Neural progenitor cell (in vitro differentiated cells): ENCODE results near the gene HMBS. TPM values are rescaled to one million over a fixed set of nuclear protein-coding genes. Genes with fewer than 3 reads are reported as not detected.

Experiments
- DNase-seq: peaks from one replicate; pipeline ENCODE4 v3.0.0-alpha.2; 2016; ENCODE audit warnings: low spot score
- H2AFZ ChIP-seq: fragments of 200-600 bp; sonication (generic); replicated peaks from 2 replicates; pipeline ENCODE4 v1.6.1; 2016; ENCODE audit warnings: antibody characterized with exemption
- H3F3A ChIP-seq: fragments of 200-600 bp; sonication (generic); 2 replicates; pipeline ENCODE4 v1.6.1; 2016; ENCODE audit warnings: antibody characterized with exemption, low read depth
- H3K27ac ChIP-seq: fragments of 200-600 bp; sonication (generic); 2 replicates; pipeline ENCODE4 v1.5.1; 2016; ENCODE audit warnings: mild to moderate bottlenecking
- H3K27me3 ChIP-seq: fragments of 200-600 bp; sonication (generic); 2 replicates; pipeline ENCODE4 v1.6.1; 2016; ENCODE audit warnings: mild to moderate bottlenecking, moderate library complexity
- H3K36me3 ChIP-seq: fragments of 200-600 bp; sonication (generic); 2 replicates; pipeline ENCODE4 v1.5.1; 2016
- H3K4me1 ChIP-seq: fragments of 200-600 bp; sonication (generic); 2 replicates; pipeline ENCODE4 v1.6.1; 2016; ENCODE audit warnings: mixed run types
- H3K4me2 ChIP-seq: fragments of 200-600 bp; sonication (generic); 2 replicates; pipeline ENCODE4 v1.6.1; 2016
- H3K4me3 ChIP-seq: fragments of 200-600 bp; sonication (generic); 2 replicates; pipeline ENCODE4 v1.5.1; 2016
- H3K79me2 ChIP-seq: fragments of 200-600 bp; sonication (generic); 2 replicates; pipeline ENCODE4 v1.6.1; 2016; ENCODE audit warnings: low read depth
- H3K9ac ChIP-seq: fragments of 200-600 bp; sonication (generic); 2 replicates; pipeline ENCODE4 v1.6.1; 2016
- H3K9me3 ChIP-seq: fragments of 200-600 bp; sonication (generic); 2 replicates; pipeline ENCODE4 v1.5.1; 2016; ENCODE audit warnings: low read depth
- H4K20me1 ChIP-seq: fragments of 200-600 bp; sonication (generic); 2 replicates; pipeline ENCODE4 v1.6.1; 2016; ENCODE audit warnings: low read depth
- H3K27ac Mint-ChIP-seq: 3 replicates; pipeline ENCODE4 v1.8.0; 2021; ENCODE audit warnings: mixed read lengths
- H3K27me3 Mint-ChIP-seq: 2 replicates; pipeline ENCODE4 v1.8.0; 2022; ENCODE audit warnings: low read depth, mild to moderate bottlenecking, inconsistent platforms, moderate library complexity, mixed read lengths; ENCODE audit not compliant: insufficient read depth
- H3K36me3 Mint-ChIP-seq: 3 replicates; pipeline ENCODE4 v1.8.0; 2021; ENCODE audit warnings: mixed read lengths
- H3K4me1 Mint-ChIP-seq: 3 replicates; pipeline ENCODE4 v1.8.0; 2021; ENCODE audit warnings: mixed read lengths
- H3K4me3 Mint-ChIP-seq: 3 replicates; pipeline ENCODE4 v1.8.0; 2021; ENCODE audit warnings: mild to moderate bottlenecking, moderate library complexity, mixed read lengths
- H3K9me3 Mint-ChIP-seq: 3 replicates; pipeline ENCODE4 v1.8.0; 2020; ENCODE audit warnings: mixed read lengths
- EZH2 ChIP-seq: fragments of 200-600 bp; sonication (generic); IDR thresholded peaks from 2 replicates; pipeline ENCODE4 v1.6.1; 2017; ENCODE audit warnings: antibody characterized with exemption, mild to moderate bottlenecking, moderate library complexity
- EZH2phosphoT487 ChIP-seq: fragments of 200-600 bp; sonication (generic); IDR thresholded peaks from 2 replicates; pipeline ENCODE4 v1.6.1; 2017; ENCODE audit warnings: antibody characterized with exemption
- total RNA-seq: library from RNA; depleted of rRNA; stranded (reverse); fragments of >200 nt; gene quantifications from 2 replicates; pipeline ENCODE4 v1.2.3, GENCODE V29; 2015; ENCODE audit warnings: low replicate concordance
- TF ChIP-seq, protein P1 (sequence below): fragments of 200-600 bp; sonication (generic); IDR thresholded peaks from 2 replicates; pipeline ENCODE4 v1.5.1; 2017; ENCODE audit warnings: antibody characterized with exemption, mild to moderate bottlenecking

HMBS gene
- total RNA-seq, 1 donor from 2014 or later = 31.1 TPM

DNA sequence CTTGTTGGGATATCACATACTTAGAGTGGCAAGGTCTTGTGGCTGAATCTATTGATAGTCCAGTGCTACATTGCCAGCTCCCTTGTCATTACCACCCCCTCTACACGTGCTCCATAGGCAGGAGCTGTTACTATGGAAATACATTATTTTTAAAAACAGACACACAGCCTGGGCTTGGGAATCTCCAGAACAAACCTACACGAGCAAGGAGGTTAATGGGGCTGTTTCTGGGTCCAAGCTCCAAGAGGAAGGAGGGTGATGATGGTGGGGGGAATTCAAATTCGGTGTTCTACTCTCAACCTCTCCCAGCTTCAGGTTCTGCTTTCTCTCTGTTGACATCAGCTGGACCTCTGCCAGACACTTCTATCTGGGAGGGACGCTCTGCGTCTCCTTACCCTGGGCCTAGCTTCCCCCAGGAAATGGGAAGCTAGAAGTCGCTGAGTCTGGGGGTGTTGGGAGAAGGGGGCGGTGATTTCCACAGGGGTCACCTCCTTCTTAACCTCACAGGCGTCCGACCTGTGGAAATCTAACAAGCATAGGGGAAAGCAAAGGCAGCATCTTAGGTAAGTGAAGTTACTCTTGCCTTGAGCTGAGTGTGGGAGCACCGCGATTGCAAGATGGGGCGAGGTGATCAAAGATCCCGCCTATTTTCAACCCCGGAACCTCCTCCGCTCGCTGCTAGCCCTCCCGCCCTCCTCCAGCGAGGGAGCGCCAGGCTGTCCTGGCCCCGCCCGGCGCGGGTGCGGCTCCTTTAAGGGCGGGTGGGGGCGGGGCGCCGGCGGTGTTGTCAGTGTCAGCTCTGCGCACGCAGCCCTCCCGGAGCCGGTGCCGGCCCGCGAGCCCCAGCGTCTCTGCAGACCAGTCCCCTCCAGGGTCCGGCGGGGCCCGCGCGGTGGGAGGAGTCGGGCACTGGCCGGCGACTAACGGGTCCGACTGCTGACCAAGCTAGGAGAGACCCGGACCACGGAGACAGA is 22.2 kb downstream of the HMBS start, which contains the start of gene C2CD2L:
Gene C2CD2L (plus strand): TSS at position 781 of the 974 bp plus-strand sequence. CDS start 398 bp downstream, outside the sequence.
- no peaks in the 10 kb centered on the region for H3K9me3 Mint-ChIP-seq
- peaks cover 12% of the 10 kb centered on the region for H3K79me2 ChIP-seq
- peaks cover 9% of the 10 kb centered on the region for H3K4me1 ChIP-seq
- H3K27ac ChIP-seq = no peak within 1 kb of the TSS
- H3K4me1 Mint-ChIP-seq = peaks cover 38% of the 10 kb centered on the region
- H3F3A ChIP-seq = peaks cover 47% of the 10 kb centered on the region
- peaks cover 4% of the 10 kb centered on the region for H3K36me3 Mint-ChIP-seq
- H3K9me3 ChIP-seq = no peaks in the 10 kb centered on the region
- peak within 1 kb of the TSS; percentile 92 for H3K4me3 Mint-ChIP-seq
- H4K20me1 ChIP-seq = peaks cover 4% of the 10 kb centered on the region
- TF ChIP-seq EZH2phosphoT487 (no peak), EZH2 (no peak)
- TF ChIP-seq, protein P1, sequence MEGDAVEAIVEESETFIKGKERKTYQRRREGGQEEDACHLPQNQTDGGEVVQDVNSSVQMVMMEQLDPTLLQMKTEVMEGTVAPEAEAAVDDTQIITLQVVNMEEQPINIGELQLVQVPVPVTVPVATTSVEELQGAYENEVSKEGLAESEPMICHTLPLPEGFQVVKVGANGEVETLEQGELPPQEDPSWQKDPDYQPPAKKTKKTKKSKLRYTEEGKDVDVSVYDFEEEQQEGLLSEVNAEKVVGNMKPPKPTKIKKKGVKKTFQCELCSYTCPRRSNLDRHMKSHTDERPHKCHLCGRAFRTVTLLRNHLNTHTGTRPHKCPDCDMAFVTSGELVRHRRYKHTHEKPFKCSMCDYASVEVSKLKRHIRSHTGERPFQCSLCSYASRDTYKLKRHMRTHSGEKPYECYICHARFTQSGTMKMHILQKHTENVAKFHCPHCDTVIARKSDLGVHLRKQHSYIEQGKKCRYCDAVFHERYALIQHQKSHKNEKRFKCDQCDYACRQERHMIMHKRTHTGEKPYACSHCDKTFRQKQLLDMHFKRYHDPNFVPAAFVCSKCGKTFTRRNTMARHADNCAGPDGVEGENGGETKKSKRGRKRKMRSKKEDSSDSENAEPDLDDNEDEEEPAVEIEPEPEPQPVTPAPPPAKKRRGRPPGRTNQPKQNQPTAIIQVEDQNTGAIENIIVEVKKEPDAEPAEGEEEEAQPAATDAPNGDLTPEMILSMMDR = no peak
- DNase-seq = peak; percentile 95
- H3K27ac Mint-ChIP-seq = peak within 1 kb of the TSS; percentile 89
- peak within 1 kb of the TSS; percentile 99 for H3K4me2 ChIP-seq
- H3K9ac ChIP-seq = peak within 1 kb of the TSS; percentile 38
- H2AFZ ChIP-seq = peak within 1 kb of the TSS; percentile 88
- H3K27me3 Mint-ChIP-seq = peaks cover 2% of the 10 kb centered on the region
- H3K27me3 ChIP-seq = peaks cover 15% of the 10 kb centered on the region
- H3K36me3 ChIP-seq = no peaks in the 10 kb centered on the region
- peak within 1 kb of the TSS; percentile 97 for H3K4me3 ChIP-seq

DNA sequence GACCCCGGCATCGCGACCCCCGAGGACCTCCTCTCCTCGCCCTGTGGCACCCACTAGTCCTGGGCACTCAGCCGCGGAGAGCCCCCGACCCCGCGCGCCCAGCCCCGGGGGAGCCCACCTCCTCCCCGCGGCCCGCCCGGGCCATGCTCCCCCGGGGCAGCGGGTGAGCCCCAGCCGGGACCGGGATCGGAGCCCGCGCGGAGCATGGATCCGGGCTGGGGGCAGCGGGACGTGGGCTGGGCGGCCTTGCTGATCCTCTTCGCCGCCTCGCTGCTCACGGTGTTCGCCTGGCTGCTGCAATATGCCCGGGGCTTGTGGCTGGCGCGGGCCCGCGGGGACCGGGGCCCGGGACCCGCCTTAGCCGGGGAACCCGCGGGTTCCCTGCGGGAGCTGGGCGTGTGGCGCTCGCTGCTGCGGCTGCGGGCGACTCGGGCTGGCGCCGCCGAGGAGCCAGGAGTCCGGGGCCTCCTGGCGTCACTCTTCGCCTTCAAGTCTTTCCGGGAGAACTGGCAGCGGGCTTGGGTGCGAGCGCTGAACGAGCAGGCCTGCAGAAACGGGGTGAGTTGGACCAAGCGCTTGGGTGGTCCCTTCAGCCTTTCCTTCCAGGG is 23.0 kb downstream of the HMBS start:
- H3K27ac Mint-ChIP-seq = no peak overlapping the region
- TF ChIP-seq EZH2phosphoT487 = no peak
- peak; percentile 44 for TF ChIP-seq EZH2
- TF ChIP-seq, protein P1 = no peak
- Histone ChIP-seq H3K9me3 (no peaks in the 10 kb centered on the region), H3K79me2 (peaks cover 12% of the 10 kb centered on the region), H3K27me3 (peaks cover 15% of the 10 kb centered on the region), H3K27ac (no peak overlapping the region), H3K9ac (peak overlapping the region; percentile 38), H3K4me3 (peak overlapping the region; percentile 97), H4K20me1 (peaks cover 4% of the 10 kb centered on the region), H3F3A (peaks cover 41% of the 10 kb centered on the region), H3K36me3 (no peaks in the 10 kb centered on the region), H3K4me1 (peaks cover 9% of the 10 kb centered on the region), H2AFZ (peak overlapping the region; percentile 88), H3K4me2 (peak overlapping the region; percentile 99)
- DNase-seq = peak; percentile 52
- no peaks in the 10 kb centered on the region for H3K9me3 Mint-ChIP-seq
- peaks cover 34% of the 10 kb centered on the region for H3K4me1 Mint-ChIP-seq
- H3K36me3 Mint-ChIP-seq = peaks cover 4% of the 10 kb centered on the region
- H3K4me3 Mint-ChIP-seq = peak overlapping the region; percentile 92
- H3K27me3 Mint-ChIP-seq = peaks cover 2% of the 10 kb centered on the region

DNA sequence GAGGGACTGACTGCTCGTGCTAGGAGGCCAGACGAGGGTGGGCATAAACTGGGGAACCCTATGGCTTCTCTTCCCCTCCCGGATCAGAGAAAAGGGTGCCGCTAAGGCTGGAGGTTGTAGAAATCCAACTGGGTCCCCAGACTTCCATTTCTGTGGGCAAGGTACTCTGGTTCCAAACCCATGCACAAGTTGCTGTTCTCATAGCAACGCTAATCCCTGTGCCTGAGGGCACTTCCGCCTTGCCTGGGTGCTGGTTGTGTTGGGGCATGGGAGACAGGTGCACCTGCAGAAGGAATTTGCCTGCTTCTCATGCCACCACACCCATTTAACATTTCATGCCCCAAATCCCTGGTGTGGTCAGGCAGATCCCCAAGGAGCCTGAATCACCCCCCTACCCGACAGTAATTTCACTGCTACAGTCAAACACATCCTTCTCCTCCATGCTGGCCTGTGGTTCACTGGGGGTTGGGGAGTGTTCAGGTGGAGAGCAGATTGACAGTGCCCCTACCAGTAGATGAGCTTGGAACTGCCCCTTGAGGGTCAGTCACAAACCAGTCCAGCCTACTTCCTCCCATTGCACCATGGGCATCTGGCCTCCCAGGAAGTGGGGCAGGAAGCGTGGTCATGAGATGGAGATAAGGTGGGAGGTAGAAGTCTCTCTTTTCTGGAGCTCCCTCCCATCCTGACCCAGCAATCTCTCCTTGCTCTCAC is 23.6 kb downstream of the HMBS start:
- Histone ChIP-seq H3K4me2 (peak overlapping the region; percentile 99), H3K79me2 (peaks cover 8% of the 10 kb centered on the region), H4K20me1 (peaks cover 4% of the 10 kb centered on the region), H3K36me3 (no peaks in the 10 kb centered on the region), H3F3A (peaks cover 34% of the 10 kb centered on the region), H3K4me3 (peak overlapping the region; percentile 97), H3K4me1 (peaks cover 9% of the 10 kb centered on the region), H2AFZ (no peak overlapping the region), H3K27ac (no peak overlapping the region), H3K27me3 (peaks cover 15% of the 10 kb centered on the region), H3K9ac (no peak overlapping the region), H3K9me3 (no peaks in the 10 kb centered on the region)
- H3K27ac Mint-ChIP-seq = peak overlapping the region; percentile 66
- TF ChIP-seq, protein P1 = no peak
- TF ChIP-seq EZH2 (no peak), EZH2phosphoT487 (no peak)
- peaks cover 1% of the 10 kb centered on the region for H3K27me3 Mint-ChIP-seq
- H3K36me3 Mint-ChIP-seq = peaks cover 4% of the 10 kb centered on the region
- peaks cover 30% of the 10 kb centered on the region for H3K4me1 Mint-ChIP-seq
- peak; percentile 54 for DNase-seq
- H3K9me3 Mint-ChIP-seq = no peaks in the 10 kb centered on the region
- peak overlapping the region; percentile 88 for H3K4me3 Mint-ChIP-seq
